GM23338 (cell line): ENCODE results near the gene TPK1. TPM values are rescaled to one million over a fixed set of nuclear protein-coding genes. Genes with fewer than 3 reads are reported as not detected.

Source experiments
- ATAC-seq: fragments of 200-7000 bp; cut with Tn5 transposase; 3 replicates; pipeline ENCODE4 v1.9.1; 2020
- DNase-seq: peaks from one replicate; pipeline ENCODE4 v3.0.0-alpha.2; 2015; ENCODE audit warnings: low spot score
- H2AFZ ChIP-seq: fragments of 200-600 bp; sonication (generic); 2 replicates; pipeline ENCODE4 v1.8.0; 2016; ENCODE audit warnings: antibody characterized with exemption, mild to moderate bottlenecking, moderate library complexity
- H3F3A ChIP-seq: fragments of 200-600 bp; sonication (generic); replicated peaks from 2 replicates; pipeline ENCODE4 v1.8.0; 2017; ENCODE audit warnings: antibody characterized with exemption, mixed run types, low read depth
- H3K27ac ChIP-seq: fragments of 200-600 bp; sonication (generic); 2 replicates; pipeline ENCODE4 v1.6.1; 2016; ENCODE audit warnings: low read depth
- H3K27me3 ChIP-seq: fragments of 200-600 bp; sonication (generic); 2 replicates; pipeline ENCODE4 v1.8.0; 2016; ENCODE audit warnings: mild to moderate bottlenecking, mixed run types, moderate library complexity; ENCODE audit not compliant: insufficient read depth
- H3K36me3 ChIP-seq: fragments of 200-600 bp; sonication (generic); 2 replicates; pipeline ENCODE4 v1.8.0; 2016; ENCODE audit warnings: mild to moderate bottlenecking; ENCODE audit not compliant: insufficient read depth
- H3K4me1 ChIP-seq: fragments of 200-600 bp; sonication (generic); 2 replicates; pipeline ENCODE4 v1.8.0; 2016; ENCODE audit warnings: mild to moderate bottlenecking, moderate library complexity; ENCODE audit not compliant: insufficient read depth
- H3K4me2 ChIP-seq: fragments of 200-600 bp; sonication (generic); 2 replicates; pipeline ENCODE4 v1.7.1; 2017; ENCODE audit warnings: mixed run types
- H3K4me3 ChIP-seq: fragments of 200-600 bp; sonication (generic); 2 replicates; pipeline ENCODE4 v1.6.1; 2016; ENCODE audit warnings: mixed run types
- H3K79me2 ChIP-seq: fragments of 200-600 bp; sonication (generic); replicated peaks from 2 replicates; pipeline ENCODE4 v1.8.0; 2017; ENCODE audit warnings: mild to moderate bottlenecking; ENCODE audit not compliant: insufficient read depth
- H3K9me2 ChIP-seq: fragments of 200-600 bp; sonication (generic); 2 replicates; pipeline ENCODE4 v1.8.0; 2017; ENCODE audit not compliant: insufficient read depth
- H4K20me1 ChIP-seq: fragments of 200-600 bp; sonication (generic); replicated peaks from 2 replicates; pipeline ENCODE4 v1.8.0; 2017; ENCODE audit warnings: mild to moderate bottlenecking; ENCODE audit not compliant: insufficient read depth
- H3K27ac Mint-ChIP-seq: 2 replicates; pipeline ENCODE4 v1.8.0; 2020; ENCODE audit warnings: inconsistent platforms, mild to moderate bottlenecking, moderate library complexity, mixed read lengths
- H3K27me3 Mint-ChIP-seq: 3 replicates; pipeline ENCODE4 v1.8.0; 2022; ENCODE audit warnings: low read depth, mild to moderate bottlenecking, moderate library complexity, mixed read lengths, inconsistent platforms; ENCODE audit not compliant: insufficient read depth, poor library complexity
- H3K36me3 Mint-ChIP-seq: 3 replicates; pipeline ENCODE4 v1.8.0; 2021; ENCODE audit warnings: low read depth, mild to moderate bottlenecking, inconsistent platforms, moderate library complexity, mixed read lengths
- H3K4me1 Mint-ChIP-seq: 3 replicates; pipeline ENCODE4 v1.8.0; 2020; ENCODE audit warnings: mild to moderate bottlenecking, inconsistent platforms, mixed read lengths
- H3K4me3 Mint-ChIP-seq: 3 replicates; pipeline ENCODE4 v1.8.0; 2021; ENCODE audit warnings: moderate library complexity, mild to moderate bottlenecking, inconsistent platforms, mixed read lengths
- H3K9me3 Mint-ChIP-seq: 3 replicates; pipeline ENCODE4 v1.8.0; 2020; ENCODE audit warnings: moderate library complexity, mild to moderate bottlenecking, inconsistent platforms, mixed read lengths
- CREB1 ChIP-seq: fragments of 250-450 bp; sonication (Bioruptor Pico); IDR thresholded peaks from 2 replicates; pipeline ENCODE4 v1.5.0; 2020; ENCODE audit warnings: low read depth, mild to moderate bottlenecking, moderate library complexity
- CTCF ChIP-seq, 2 experiments: fragments of 200-600 bp in 1 of 2; sonication (generic) in 1 of 2; conservative IDR thresholded peaks; 2 replicates each; pipeline versions ENCODE4 v1.5.1 to v1.6.1; 2016 to 2017; ENCODE audit warnings: antibody characterized with exemption in 2 of 2, low read depth in 2 of 2, mild to moderate bottlenecking in 2 of 2, moderate library complexity in 1 of 2
- EZH2 ChIP-seq: fragments of 200-600 bp; sonication (generic); IDR thresholded peaks from one replicate; pipeline ENCODE4 v1.8.0; 2017; ENCODE audit warnings: antibody characterized with exemption, mild to moderate bottlenecking, low read depth; ENCODE audit not compliant: unreplicated experiment
- EZH2phosphoT487 ChIP-seq: fragments of 200-600 bp; sonication (generic); IDR thresholded peaks from one replicate; pipeline ENCODE4 v1.8.1; 2018; ENCODE audit warnings: antibody characterized with exemption; ENCODE audit not compliant: unreplicated experiment
- JUNB ChIP-seq: IDR thresholded peaks from one replicate; pipeline ENCODE4 v1.6.1; 2016; ENCODE audit warnings: antibody characterized with exemption; ENCODE audit not compliant: unreplicated experiment
- REST ChIP-seq: IDR thresholded peaks from one replicate; pipeline ENCODE4 v1.6.1; 2018; ENCODE audit warnings: antibody characterized with exemption; ENCODE audit not compliant: unreplicated experiment
- STAT1 ChIP-seq: IDR thresholded peaks from one replicate; pipeline ENCODE4 v1.6.1; 2016; ENCODE audit warnings: antibody characterized with exemption; ENCODE audit not compliant: unreplicated experiment
- ZNF114 ChIP-seq: fragments of 250-450 bp; sonication (Bioruptor Pico); IDR thresholded peaks from 2 replicates; pipeline ENCODE4 v1.5.0; 2020; ENCODE audit warnings: mild to moderate bottlenecking, moderate library complexity
- ZNF331 ChIP-seq: fragments of 250-450 bp; sonication (Bioruptor Pico); IDR thresholded peaks from 2 replicates; pipeline ENCODE4 v1.5.0; 2020; ENCODE audit warnings: low read depth, mild to moderate bottlenecking, moderate library complexity
- ZNF462 ChIP-seq: fragments of 250-450 bp; sonication (Bioruptor Pico); IDR thresholded peaks from 2 replicates; pipeline ENCODE4 v1.5.0; 2020; ENCODE audit warnings: mild to moderate bottlenecking, moderate library complexity
- polyA plus RNA-seq: library from polyadenylated mRNA; unstranded; fragments of >200 nt; fragmentation: Nextera tagmentation; extraction: Ambion mirVana; gene quantifications from 2 replicates; pipeline ENCODE4 v1.2.1, GENCODE V29; 2016
- total RNA-seq: library from RNA; depleted of rRNA; stranded (reverse); fragments of >200 nt; shearing (Covaris generic); gene quantifications from 2 replicates; pipeline ENCODE4 v1.2.3, GENCODE V29; 2014

The TPK1 gene
- total and polyA plus RNA-seq, 2 experiments from 2014 or later = 2.6 to 2.9 TPM

GRCh38 chr7:144817001-144817400 lies 18.9 kb downstream of the TPK1 start:
- Histone ChIP-seq H3K9me2 (peaks cover 3% of the 10 kb centered on the region; the same call in 1 of the 2 replicates), H3K27me3 (no peaks in the 10 kb centered on the region), H3K4me2 (no peak overlapping the region), H2AFZ (no peak overlapping the region), H3F3A (no peaks in the 10 kb centered on the region), H4K20me1 (no peaks in the 10 kb centered on the region), H3K4me3 (no peak overlapping the region), H3K79me2 (no peaks in the 10 kb centered on the region), H3K36me3 (no peaks in the 10 kb centered on the region), H3K4me1 (no peaks in the 10 kb centered on the region), H3K27ac (no peak overlapping the region)
- Mint-ChIP-seq H3K4me3 (no peak overlapping the region), H3K4me1 (no peaks in the 10 kb centered on the region), H3K27me3 (peaks cover 2% of the 10 kb centered on the region), H3K36me3 (no peaks in the 10 kb centered on the region), H3K27ac (no peak overlapping the region), H3K9me3 (no peaks in the 10 kb centered on the region)
- TF ChIP-seq CTCF (conservative IDR thresholded peaks at IDR 0.05; ENCODE audit: low read depth in 2 of 2) = no peak
- TF ChIP-seq REST = no peak
- TF ChIP-seq STAT1 = no peak
- TF ChIP-seq ZNF462 (CRISPR knock-in tag) = no peak
- TF ChIP-seq EZH2phosphoT487 = no peak
- TF ChIP-seq ZNF331 (CRISPR knock-in tag) = no peak
- no peak for TF ChIP-seq CREB1 (CRISPR knock-in tag)
- no peak for TF ChIP-seq ZNF114 (CRISPR knock-in tag)
- no peak for TF ChIP-seq EZH2
- TF ChIP-seq JUNB = no peak
- ATAC-seq (no peak), DNase-seq (no peak)
